Neuronal stem cell (in vitro differentiated cells): ENCODE measurements around the gene TBX19.

Experiments used
- DNase-seq: peaks from one replicate; pipeline ENCODE4 v3.0.0-alpha.2; 2013; ENCODE audit warnings: low spot score
- H2AFZ ChIP-seq: one replicate; pipeline ENCODE4 v1.6.1; 2013; ENCODE audit warnings: mild to moderate bottlenecking, low read length, inconsistent platforms
- H2AK5ac ChIP-seq: 2 replicates; pipeline ENCODE4 v1.6.1; 2013; ENCODE audit warnings: low read depth, mild to moderate bottlenecking, inconsistent platforms, low read length, moderate library complexity, mixed read lengths
- H2BK120ac ChIP-seq: 2 replicates; pipeline ENCODE4 v1.6.1; 2013; ENCODE audit warnings: low read depth, mild to moderate bottlenecking, inconsistent platforms, low read length, moderate library complexity, mixed read lengths
- H2BK12ac ChIP-seq: one replicate; pipeline ENCODE4 v1.6.1; 2013; ENCODE audit warnings: low read length, inconsistent platforms
- H2BK15ac ChIP-seq: 2 replicates; pipeline ENCODE4 v1.6.1; 2013; ENCODE audit warnings: mild to moderate bottlenecking, low read length, inconsistent platforms, mixed read lengths
- H2BK5ac ChIP-seq: one replicate; pipeline ENCODE4 v1.6.1; 2013; ENCODE audit warnings: inconsistent platforms, mild to moderate bottlenecking, low read length, moderate library complexity
- H3K14ac ChIP-seq: one replicate; pipeline ENCODE4 v1.6.1; 2013; ENCODE audit warnings: low read length, inconsistent platforms
- H3K18ac ChIP-seq: 2 replicates; pipeline ENCODE4 v1.6.1; 2013; ENCODE audit warnings: low read length, inconsistent platforms
- H3K23ac ChIP-seq: 2 replicates; pipeline ENCODE4 v1.6.1; 2013; ENCODE audit warnings: low read depth, mild to moderate bottlenecking, mixed read lengths, low read length, inconsistent platforms; ENCODE audit not compliant: poor library complexity
- H3K27ac ChIP-seq: replicated peaks from 3 replicates; pipeline ENCODE4 v1.5.1; 2013; ENCODE audit warnings: low read length, inconsistent platforms
- H3K27me3 ChIP-seq, 3 experiments: 2 replicates each; pipeline ENCODE4 v1.6.1; 2013; ENCODE audit warnings: low read length in 3 of 3, mild to moderate bottlenecking in 2 of 3, inconsistent platforms in 1 of 3, low read depth in 1 of 3, mixed read lengths in 1 of 3, moderate library complexity in 1 of 3; ENCODE audit not compliant: control insufficient read depth in 3 of 3, insufficient read depth in 3 of 3
- H3K36me3 ChIP-seq, 2 donors: replicated peaks in 1 of 2; 2 replicates each; pipeline ENCODE4 v1.6.1; 2013; ENCODE audit warnings: low read length in 2 of 2; ENCODE audit not compliant: control insufficient read depth in 2 of 2, insufficient read depth in 2 of 2
- H3K4ac ChIP-seq: 2 replicates; pipeline ENCODE4 v1.6.1; 2013; ENCODE audit warnings: inconsistent platforms, mild to moderate bottlenecking, low read length, moderate library complexity
- H3K4me1 ChIP-seq, 2 donors: 1 replicate in 1 of 2; 2 replicates in 1 of 2; pipeline ENCODE4 v1.6.1; 2013; ENCODE audit warnings: low read length in 2 of 2, low read depth in 1 of 2; ENCODE audit not compliant: control insufficient read depth in 2 of 2, insufficient read depth in 1 of 2
- H3K4me2 ChIP-seq: one replicate; pipeline ENCODE4 v1.6.1; 2013; ENCODE audit warnings: mild to moderate bottlenecking, low read length, inconsistent platforms; ENCODE audit not compliant: insufficient read depth, poor library complexity, severe bottlenecking
- H3K4me3 ChIP-seq, 2 donors: 2 replicates each; pipeline ENCODE4 v1.5.1; 2013; ENCODE audit warnings: low read length in 2 of 2, mild to moderate bottlenecking in 2 of 2, inconsistent platforms in 1 of 2, moderate library complexity in 1 of 2
- H3K79me1 ChIP-seq: one replicate; pipeline ENCODE4 v1.6.1; 2013; ENCODE audit warnings: low read depth, mild to moderate bottlenecking, inconsistent platforms, low read length, moderate library complexity
- H3K9ac ChIP-seq: one replicate; pipeline ENCODE4 v1.6.1; 2013; ENCODE audit warnings: mild to moderate bottlenecking, low read depth, low read length, inconsistent platforms; ENCODE audit not compliant: poor library complexity
- H3K9me3 ChIP-seq, 2 donors: replicated peaks in 1 of 2; 2 replicates each; pipeline versions ENCODE3 to v1.6.1; 2013; ENCODE audit warnings: low read length in 2 of 2, mild to moderate bottlenecking in 2 of 2, inconsistent platforms in 1 of 2, low read depth in 1 of 2, mixed read lengths in 1 of 2, moderate library complexity in 1 of 2; ENCODE audit not compliant: control insufficient read depth in 2 of 2, insufficient read depth in 1 of 2
- H4K8ac ChIP-seq: one replicate; pipeline ENCODE4 v1.6.1; 2013; ENCODE audit warnings: low read depth, mild to moderate bottlenecking, inconsistent platforms, low read length, moderate library complexity
- H4K91ac ChIP-seq: one replicate; pipeline ENCODE4 v1.6.1; 2013; ENCODE audit warnings: low read length, low read depth, mild to moderate bottlenecking, inconsistent platforms; ENCODE audit not compliant: poor library complexity
- WGBS, 2 donors: extraction: QIAGEN DNeasy Blood & Tissue Kit; methylation state at CpG; one replicate each; pipeline ENCODE4 v1.1.7; 2013; ENCODE audit warnings: missing lambda C conversion rate in 2 of 2, mixed read lengths in 1 of 2; ENCODE audit not compliant: insufficient read length in 2 of 2, insufficient replicate concordance in 1 of 2; ENCODE audit errors: extremely low coverage in 2 of 2; 5-methylcytosine and 5-hydroxymethylcytosine counted together

Gene TBX19

DNA sequence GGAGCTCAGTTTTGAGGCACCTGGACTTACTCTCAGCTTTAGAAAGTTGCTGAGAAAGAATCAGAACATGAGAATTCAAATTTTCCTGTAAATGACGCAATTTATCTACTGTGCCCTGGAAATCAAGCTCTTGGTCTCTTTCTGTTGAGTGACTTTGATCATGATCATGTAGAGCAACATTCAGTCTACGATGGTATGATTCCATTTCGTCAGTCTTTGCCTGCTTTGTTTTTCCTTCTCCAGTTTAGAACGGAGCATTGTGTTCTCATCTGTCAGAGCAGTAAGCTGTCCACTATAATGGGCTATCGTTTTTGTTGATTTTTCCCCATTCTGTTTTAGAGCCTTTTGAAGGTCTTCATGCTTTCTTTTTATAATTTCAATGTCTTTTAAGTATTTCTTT lies 34.2 kb upstream of the TBX19 start:
- Histone ChIP-seq H3K36me3 (peaks cover 13 to 68% of the 10 kb centered on the region in 2 donors), H3K4me3 (no peak overlapping the region)

DNA sequence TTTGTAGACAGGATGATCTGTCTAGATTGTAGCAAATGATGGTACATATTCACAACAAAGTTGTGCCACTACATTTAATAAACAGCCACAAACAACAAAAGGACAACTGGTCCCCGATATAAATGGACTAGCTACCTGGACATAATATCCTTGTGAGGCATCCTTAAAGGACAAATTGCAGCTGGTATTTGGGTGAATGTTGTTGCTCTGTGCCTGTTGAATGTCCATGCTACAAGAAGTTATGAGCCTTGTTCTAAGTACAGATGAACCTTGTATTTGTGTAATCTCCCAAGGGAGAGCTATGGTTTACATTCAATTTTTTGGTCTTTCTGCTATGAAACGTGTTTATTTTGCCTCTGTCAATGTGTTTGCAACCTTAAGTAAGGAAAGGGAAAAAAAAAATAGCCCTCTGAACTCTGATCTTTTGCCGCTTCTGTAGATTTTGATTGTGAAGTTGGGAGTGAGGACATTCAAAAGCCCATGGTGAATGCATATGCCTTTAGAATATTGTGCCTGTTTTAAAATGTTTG lies 28.4 kb upstream of the TBX19 start:
- no peak overlapping the region for H3K4me2 ChIP-seq
- peaks cover 3 to 20% of the 10 kb centered on the region in 2 donors for H3K9me3 ChIP-seq
- no peak overlapping the region for H3K4me3 ChIP-seq
- H4K91ac ChIP-seq: no peak overlapping the region
- H3K23ac ChIP-seq: no peak overlapping the region
- H3K79me1 ChIP-seq: no peaks in the 10 kb centered on the region
- H3K36me3 ChIP-seq: peaks cover 0 to 19% of the 10 kb centered on the region in 2 donors
- H2BK120ac ChIP-seq: no peak overlapping the region
- no peak overlapping the region for H2BK15ac ChIP-seq
- no peak overlapping the region for H4K8ac ChIP-seq
- no peak overlapping the region for H2AFZ ChIP-seq
- no peak overlapping the region for H3K27ac ChIP-seq
- H2BK12ac ChIP-seq: no peak overlapping the region
- no peak for DNase-seq
- no peak overlapping the region for H3K14ac ChIP-seq
- H3K9ac ChIP-seq: no peak overlapping the region
- H3K4me1 ChIP-seq: peaks cover 0 to 8% of the 10 kb centered on the region in 2 donors
- no peak overlapping the region for H2BK5ac ChIP-seq
- H3K27me3 ChIP-seq: no peaks in the 10 kb centered on the region
- H2AK5ac ChIP-seq: no peak overlapping the region
- no peak overlapping the region for H3K4ac ChIP-seq
- H3K18ac ChIP-seq: no peak overlapping the region
- WGBS, 2 donors: no CpG with 5 or more reads among the region's 3 CpGs

More for the DNA sequence above, 34.2 kb upstream of the TBX19 start:
- Histone ChIP-seq H3K14ac (no peak overlapping the region), H3K4me2 (no peak overlapping the region), H3K79me1 (no peaks in the 10 kb centered on the region), H2AFZ (no peak overlapping the region), H3K4ac (no peak overlapping the region), H4K8ac (no peak overlapping the region), H2BK120ac (no peak overlapping the region), H3K9ac (no peak overlapping the region), H3K4me1 (peaks cover 0 to 14% of the 10 kb centered on the region in 2 donors), H2BK5ac (no peak overlapping the region), H4K91ac (no peak overlapping the region), H3K27me3 (no peaks in the 10 kb centered on the region), H3K23ac (no peak overlapping the region), H2AK5ac (no peak overlapping the region), H2BK12ac (no peak overlapping the region), H2BK15ac (no peak overlapping the region), H3K9me3 (no peaks in the 10 kb centered on the region), H3K27ac (no peak overlapping the region), H3K18ac (no peak overlapping the region)
- no peak for DNase-seq
- no CpG with 5 or more reads among the region's 5 CpGs for WGBS, 2 donors

DNA sequence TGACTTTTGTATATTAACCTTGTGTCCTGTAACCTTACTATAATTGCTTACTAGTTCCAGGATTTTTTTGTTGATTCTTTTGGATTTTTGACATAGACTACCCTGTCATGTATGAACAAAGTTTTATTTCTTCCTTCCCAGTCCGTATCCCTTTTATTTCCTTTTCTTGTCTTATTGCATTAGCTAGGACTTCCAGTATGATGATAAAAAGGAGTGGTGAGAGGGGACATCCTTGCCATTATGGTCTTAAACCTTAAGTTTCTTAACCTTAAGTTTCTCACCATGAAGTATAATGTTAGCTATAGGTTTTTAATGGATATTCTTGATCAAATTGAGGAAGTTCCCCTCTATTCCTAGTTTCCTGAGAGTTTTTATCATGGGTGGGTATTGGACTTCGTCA lies 24.5 kb upstream of the TBX19 start:
- H3K23ac ChIP-seq: no peak overlapping the region
- H2BK120ac ChIP-seq: no peak overlapping the region
- H3K14ac ChIP-seq: no peak overlapping the region
- no CpG with 5 or more reads among the region's 2 CpGs for WGBS, 2 donors
- no peak overlapping the region for H2BK5ac ChIP-seq
- no peak overlapping the region for H2AFZ ChIP-seq
- no peak overlapping the region for H4K91ac ChIP-seq
- peaks cover 0 to 3% of the 10 kb centered on the region in 2 donors for H3K36me3 ChIP-seq
- H3K79me1 ChIP-seq: no peaks in the 10 kb centered on the region
- no peak overlapping the region for H4K8ac ChIP-seq
- H2BK15ac ChIP-seq: no peak overlapping the region
- no peak overlapping the region for H3K18ac ChIP-seq
- H2BK12ac ChIP-seq: no peak overlapping the region
- H3K4me1 ChIP-seq: no peaks in the 10 kb centered on the region
- H3K4me2 ChIP-seq: no peak overlapping the region
- H3K9ac ChIP-seq: no peak overlapping the region
- H3K9me3 ChIP-seq: peaks cover 3 to 20% of the 10 kb centered on the region in 2 donors
- no peak overlapping the region for H3K4me3 ChIP-seq
- H3K27ac ChIP-seq: no peak overlapping the region
- no peak overlapping the region for H2AK5ac ChIP-seq
- no peak overlapping the region for H3K4ac ChIP-seq
- no peaks in the 10 kb centered on the region for H3K27me3 ChIP-seq
- no peak for DNase-seq

DNA sequence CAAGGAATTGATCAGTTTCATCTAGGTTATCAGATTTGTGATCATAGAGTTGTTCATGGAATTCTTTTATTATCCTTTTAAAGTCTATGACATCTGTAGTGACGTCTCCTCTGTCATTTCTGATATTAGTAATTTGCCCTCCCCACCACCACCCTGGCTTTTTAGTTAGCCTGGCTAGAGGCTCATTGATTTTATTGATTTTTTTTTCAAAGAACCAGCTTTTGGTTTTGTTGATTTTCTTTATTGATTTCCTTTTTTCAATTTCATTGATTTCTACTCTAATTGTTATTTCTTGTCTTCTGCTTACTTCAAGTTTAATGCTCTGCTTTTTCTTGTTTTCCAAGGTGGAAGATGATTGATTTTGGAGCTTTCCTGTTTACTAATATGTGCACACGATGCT lies 23.3 kb upstream of the TBX19 start:
- H2BK12ac ChIP-seq: no peak overlapping the region
- H2BK15ac ChIP-seq: no peak overlapping the region
- H3K18ac ChIP-seq: no peak overlapping the region
- no peaks in the 10 kb centered on the region for H3K4me1 ChIP-seq
- H3K27me3 ChIP-seq: no peaks in the 10 kb centered on the region
- H3K79me1 ChIP-seq: no peaks in the 10 kb centered on the region
- no peak overlapping the region for H4K8ac ChIP-seq
- H3K14ac ChIP-seq: no peak overlapping the region
- no peak overlapping the region for H3K9ac ChIP-seq
- no peak overlapping the region for H2BK120ac ChIP-seq
- no CpG with 5 or more reads among the region's 2 CpGs for WGBS, 2 donors
- no peak overlapping the region for H4K91ac ChIP-seq
- no peak overlapping the region for H2AK5ac ChIP-seq
- no peaks in the 10 kb centered on the region for H3K36me3 ChIP-seq
- no peak overlapping the region for H3K27ac ChIP-seq
- H3K23ac ChIP-seq: no peak overlapping the region
- no peak overlapping the region for H2AFZ ChIP-seq
- no peak for DNase-seq
- peaks cover 3 to 20% of the 10 kb centered on the region in 2 donors for H3K9me3 ChIP-seq
- H2BK5ac ChIP-seq: no peak overlapping the region
- H3K4me3 ChIP-seq: no peak overlapping the region
- H3K4ac ChIP-seq: no peak overlapping the region
- H3K4me2 ChIP-seq: no peak overlapping the region
